Caco-2 (cell line): Measurements from ENCODE around the gene TMTC2. TPM values are rescaled to one million over a fixed set of nuclear protein-coding genes. Genes with fewer than 3 reads are reported as not detected.

Experiments
- BruUV-seq: library from RNA; stranded (reverse); fragments of 400-500 nt; replicated peaks from 2 replicates; lab custom pipeline; 2021; lab: Mats Ljungman, UMichigan
- CTCF ChIA-PET: fragments of 300-600 bp; sonication (Branson Sonifier 250); formaldehyde crosslinking; loops from one replicate; lab custom pipeline; 2022; ENCODE audit warnings: antibody characterized with exemption; lab: Charles Lee
- POLR2A ChIA-PET: fragments of 300-600 bp; sonication (Branson Sonifier 250); formaldehyde crosslinking; loops from one replicate; lab custom pipeline; 2022; ENCODE audit warnings: antibody characterized with exemption; lab: Charles Lee
- DNase-seq, 2 experiments: peaks; one replicate each; pipeline versions ENCODE4 v3.0.0 to v3.0.0-alpha.2; 2020 to 2022
- H3K27me3 ChIP-seq: replicated peaks from 2 replicates; pipeline ENCODE4 v1.6.0; 2011; ENCODE audit warnings: low read length; ENCODE audit not compliant: control insufficient read depth, insufficient read depth
- H3K36me3 ChIP-seq: 2 replicates; pipeline ENCODE4 v1.5.1; 2011; ENCODE audit warnings: low read length; ENCODE audit not compliant: control insufficient read depth, insufficient read depth
- H3K4me1 ChIP-seq: fragments of 250-450 bp; sonication (Bioruptor Pico); 2 replicates; pipeline ENCODE4 v1.5.1; 2020; ENCODE audit warnings: mild to moderate bottlenecking
- H3K4me3 ChIP-seq: 2 replicates; pipeline ENCODE4 v1.5.1; 2011; ENCODE audit warnings: low read depth, mild to moderate bottlenecking, control low read depth, low read length
- H3K9me3 ChIP-seq: fragments of 250-450 bp; sonication (Bioruptor Pico); 2 replicates; pipeline ENCODE4 v1.5.1; 2020; ENCODE audit warnings: mild to moderate bottlenecking, moderate library complexity
- H3K27ac Mint-ChIP-seq: one replicate; pipeline ENCODE4 v1.8.0; 2022; ENCODE audit warnings: mixed read lengths; ENCODE audit not compliant: unreplicated experiment
- H3K27me3 Mint-ChIP-seq: one replicate; pipeline ENCODE4 v1.8.0; 2022; ENCODE audit warnings: mixed read lengths; ENCODE audit not compliant: insufficient read depth, unreplicated experiment
- H3K36me3 Mint-ChIP-seq: one replicate; pipeline ENCODE4 v1.8.0; 2022; ENCODE audit warnings: mild to moderate bottlenecking, mixed read lengths; ENCODE audit not compliant: insufficient read depth, unreplicated experiment
- H3K4me1 Mint-ChIP-seq: one replicate; pipeline ENCODE4 v1.8.0; 2022; ENCODE audit warnings: low read depth, mixed read lengths; ENCODE audit not compliant: unreplicated experiment
- H3K4me3 Mint-ChIP-seq: one replicate; pipeline ENCODE4 v1.8.0; 2022; ENCODE audit warnings: mild to moderate bottlenecking, moderate library complexity, mixed read lengths; ENCODE audit not compliant: unreplicated experiment
- H3K9me3 Mint-ChIP-seq: one replicate; pipeline ENCODE4 v1.8.0; 2022; ENCODE audit warnings: mixed read lengths; ENCODE audit not compliant: unreplicated experiment
- CTCF ChIP-seq, 2 experiments: fragments of 200-600 bp in 1 of 2; IDR thresholded peaks; 1 replicate in 1 of 2; 2 replicates in 1 of 2; pipeline versions ENCODE4 v1.5.1 to v1.8.0; 2011 to 2022; ENCODE audit warnings: antibody characterized with exemption in 1 of 2, control low read depth in 1 of 2, inconsistent platforms in 1 of 2, low read depth in 1 of 2, low read length in 1 of 2, mild to moderate bottlenecking in 1 of 2, moderate library complexity in 1 of 2; ENCODE audit not compliant: insufficient read depth in 1 of 2, severe bottlenecking in 1 of 2, unreplicated experiment in 1 of 2
- intact Hi-C: fragments of 100-400 bp; cut with micrococcal nuclease; formaldehyde crosslinking; loops from one replicate; pipeline ENCODE4 v1.10.0; 2022; ENCODE audit not compliant: unreplicated experiment
- total RNA-seq: library from RNA; stranded (reverse); gene quantifications from 2 replicates; pipeline ENCODE4 v1.2.3, GENCODE V29; 2022

The TMTC2 gene
- total RNA-seq, 1 experiment from 2014 or later, result 2.2 TPM

GRCh38 chr12:82807132-82807737, 120.5 kb downstream of the TMTC2 start:
- BruUV-seq, result no TSS peak
- CTCF ChIA-PET, result no interaction called here
- peaks cover 6% of the 10 kb centered on the region for H3K4me1 Mint-ChIP-seq
- H3K27me3 Mint-ChIP-seq, result no peaks in the 10 kb centered on the region
- H3K9me3 Mint-ChIP-seq, result no peaks in the 10 kb centered on the region
- no peaks in the 10 kb centered on the region for H3K36me3 Mint-ChIP-seq
- no peak overlapping the region for H3K4me3 Mint-ChIP-seq
- no peaks in the 10 kb centered on the region for H3K27me3 ChIP-seq
- H3K36me3 ChIP-seq, result no peaks in the 10 kb centered on the region
- no peak for DNase-seq
- H3K4me3 ChIP-seq, result no peak overlapping the region
- POLR2A ChIA-PET, result no interaction called here
- no peak overlapping the region for H3K27ac Mint-ChIP-seq
- intact Hi-C loops, result loop anchor here (5.0 kb wide), 1 partner anchor 120 kb away; the partner anchor contains the start of gene TMTC2
- no peaks in the 10 kb centered on the region for H3K9me3 ChIP-seq
- H3K4me1 ChIP-seq, result peaks cover 5% of the 10 kb centered on the region; the same call in 1 of the 2 replicates
- no peak for TF ChIP-seq CTCF (IDR thresholded peaks at IDR 0.05; ENCODE audit: insufficient read depth in 1 of 2, low read depth in 1 of 2, low read length in 1 of 2, severe bottlenecking in 1 of 2, unreplicated experiment in 1 of 2)

- Mint-ChIP-seq H3K4me1 (peaks cover 7% of the 10 kb centered on the region), H3K9me3 (no peaks in the 10 kb centered on the region), H3K36me3 (no peaks in the 10 kb centered on the region), H3K27me3 (no peaks in the 10 kb centered on the region), H3K4me3 (no peak overlapping the region), H3K27ac (no peak overlapping the region)
- intact Hi-C loops, result no loop called here
- ChIA-PET POLR2A (no interaction called here), CTCF (no interaction called here)
- no peaks in the 10 kb centered on the region for H3K36me3 ChIP-seq
- H3K4me3 ChIP-seq, result no peak overlapping the region
- no peak for TF ChIP-seq CTCF (IDR thresholded peaks at IDR 0.05; ENCODE audit: insufficient read depth in 1 of 2, low read depth in 1 of 2, low read length in 1 of 2, severe bottlenecking in 1 of 2, unreplicated experiment in 1 of 2)
- no peaks in the 10 kb centered on the region for H3K27me3 ChIP-seq
- no TSS peak for BruUV-seq
- no peaks in the 10 kb centered on the region for H3K9me3 ChIP-seq
- DNase-seq, result no peak
- H3K4me1 ChIP-seq, result no peaks in the 10 kb centered on the region
Observed at GRCh38 chr12:82810568-82810967, 123.9 kb downstream of the TMTC2 start.

- ChIA-PET CTCF (no interaction called here), POLR2A (no interaction called here)
- no TSS peak for BruUV-seq
Observed at GRCh38 chr12:82817368-82817767, 130.7 kb downstream of the TMTC2 start.

More at GRCh38 chr12:82817368-82817767, 130.7 kb downstream of the TMTC2 start:
- intact Hi-C loops, result no loop called here
- no peaks in the 10 kb centered on the region for H3K27me3 Mint-ChIP-seq
- Histone ChIP-seq H3K36me3 (no peaks in the 10 kb centered on the region), H3K4me1 (no peaks in the 10 kb centered on the region), H3K4me3 (no peak overlapping the region), H3K9me3 (no peaks in the 10 kb centered on the region), H3K27me3 (no peaks in the 10 kb centered on the region)
- DNase-seq, result no peak
- H3K36me3 Mint-ChIP-seq, result no peaks in the 10 kb centered on the region
- H3K27ac Mint-ChIP-seq, result no peak overlapping the region
- H3K9me3 Mint-ChIP-seq, result no peaks in the 10 kb centered on the region
- H3K4me1 Mint-ChIP-seq, result peaks cover 7% of the 10 kb centered on the region
- no peak overlapping the region for H3K4me3 Mint-ChIP-seq
- TF ChIP-seq CTCF (IDR thresholded peaks at IDR 0.05; ENCODE audit: insufficient read depth in 1 of 2, low read depth in 1 of 2, low read length in 1 of 2, severe bottlenecking in 1 of 2, unreplicated experiment in 1 of 2), result no peak
